Endothelial cell (in vitro differentiated cells): ENCODE measurements around the gene CTSO. TPM values are rescaled to one million over a fixed set of nuclear protein-coding genes. Genes with fewer than 3 reads are reported as not detected.

Source experiments
- DNase-seq: peaks from one replicate; pipeline ENCODE4 v3.0.0; 2021; ENCODE audit warnings: low spot score
- H3K27ac Mint-ChIP-seq: one replicate; pipeline ENCODE4 v1.8.0; 2021; ENCODE audit warnings: mixed read lengths, inconsistent platforms; ENCODE audit not compliant: unreplicated experiment
- H3K27me3 Mint-ChIP-seq: one replicate; pipeline ENCODE4 v1.8.0; 2021; ENCODE audit warnings: mild to moderate bottlenecking, moderate library complexity, mixed read lengths, inconsistent platforms; ENCODE audit not compliant: unreplicated experiment
- H3K36me3 Mint-ChIP-seq: one replicate; pipeline ENCODE4 v1.8.0; 2021; ENCODE audit warnings: mild to moderate bottlenecking, low read depth, mixed read lengths, inconsistent platforms; ENCODE audit not compliant: unreplicated experiment
- H3K4me1 Mint-ChIP-seq: one replicate; pipeline ENCODE4 v1.8.0; 2021; ENCODE audit warnings: mild to moderate bottlenecking, mixed read lengths, inconsistent platforms; ENCODE audit not compliant: unreplicated experiment
- H3K4me3 Mint-ChIP-seq: one replicate; pipeline ENCODE4 v1.8.0; 2021; ENCODE audit warnings: mild to moderate bottlenecking, mixed read lengths, inconsistent platforms; ENCODE audit not compliant: unreplicated experiment
- H3K9me3 Mint-ChIP-seq: one replicate; pipeline ENCODE4 v1.8.0; 2021; ENCODE audit warnings: mixed read lengths, inconsistent platforms; ENCODE audit not compliant: unreplicated experiment
- long read RNA-seq: library from polyadenylated mRNA; unstranded; transcript quantifications from one replicate; pipeline ENCODE4 v2.0.0, GENCODE V29; 2020; ENCODE audit not compliant: unreplicated experiment
- total RNA-seq: library from RNA; stranded (reverse); fragmentation: NEBNext Ultra II Directional; extraction: Animal tissue kit (Norgen Biotek cat#: 25700); gene quantifications from one replicate; pipeline ENCODE4 v1.2.1, GENCODE V29; 2021; ENCODE audit not compliant: unreplicated experiment
- TF ChIP-seq, protein P1 (sequence below): fragments of 200-600 bp; sonication (generic); IDR thresholded peaks from one replicate; pipeline ENCODE4 v1.5.0; 2021; ENCODE audit warnings: antibody characterized with exemption; ENCODE audit not compliant: unreplicated experiment

The CTSO gene
- total RNA-seq = 3.5 TPM
- long read RNA-seq, partial matches to known transcripts = 1 of 3 reads
- long read RNA-seq, other reads (novel, unspliced or antisense) = 0 of 3 reads

- Mint-ChIP-seq H3K4me1 (peaks cover 6% of the 10 kb centered on the region), H3K27me3 (peaks cover 4% of the 10 kb centered on the region), H3K9me3 (no peaks in the 10 kb centered on the region), H3K27ac (peak within 1 kb of the TSS; percentile 90), H3K36me3 (no peaks in the 10 kb centered on the region), H3K4me3 (peak within 1 kb of the TSS; percentile 94)
- peak; percentile 60 for DNase-seq
- TF ChIP-seq, protein P1, sequence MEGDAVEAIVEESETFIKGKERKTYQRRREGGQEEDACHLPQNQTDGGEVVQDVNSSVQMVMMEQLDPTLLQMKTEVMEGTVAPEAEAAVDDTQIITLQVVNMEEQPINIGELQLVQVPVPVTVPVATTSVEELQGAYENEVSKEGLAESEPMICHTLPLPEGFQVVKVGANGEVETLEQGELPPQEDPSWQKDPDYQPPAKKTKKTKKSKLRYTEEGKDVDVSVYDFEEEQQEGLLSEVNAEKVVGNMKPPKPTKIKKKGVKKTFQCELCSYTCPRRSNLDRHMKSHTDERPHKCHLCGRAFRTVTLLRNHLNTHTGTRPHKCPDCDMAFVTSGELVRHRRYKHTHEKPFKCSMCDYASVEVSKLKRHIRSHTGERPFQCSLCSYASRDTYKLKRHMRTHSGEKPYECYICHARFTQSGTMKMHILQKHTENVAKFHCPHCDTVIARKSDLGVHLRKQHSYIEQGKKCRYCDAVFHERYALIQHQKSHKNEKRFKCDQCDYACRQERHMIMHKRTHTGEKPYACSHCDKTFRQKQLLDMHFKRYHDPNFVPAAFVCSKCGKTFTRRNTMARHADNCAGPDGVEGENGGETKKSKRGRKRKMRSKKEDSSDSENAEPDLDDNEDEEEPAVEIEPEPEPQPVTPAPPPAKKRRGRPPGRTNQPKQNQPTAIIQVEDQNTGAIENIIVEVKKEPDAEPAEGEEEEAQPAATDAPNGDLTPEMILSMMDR = peak; percentile 68
Measured at GRCh38 chr4:155953151-155954117, at the start of gene CTSO. TSS of gene CTSO (minus strand) at chr4:155953866. CDS start at chr4:155953847, 19 bp downstream.

GRCh38 chr4:156000491-156000890, 46.8 kb upstream of the CTSO start:
- DNase-seq = no peak
- no peak overlapping the region for H3K4me3 Mint-ChIP-seq
- H3K4me1 Mint-ChIP-seq = peaks cover 5% of the 10 kb centered on the region
- TF ChIP-seq, protein P1 = no peak
- H3K36me3 Mint-ChIP-seq = no peaks in the 10 kb centered on the region
- no peak overlapping the region for H3K27ac Mint-ChIP-seq
- no peaks in the 10 kb centered on the region for H3K9me3 Mint-ChIP-seq
- H3K27me3 Mint-ChIP-seq = no peaks in the 10 kb centered on the region

- H3K4me3 Mint-ChIP-seq = no peak overlapping the region
- no peaks in the 10 kb centered on the region for H3K9me3 Mint-ChIP-seq
- peaks cover 5% of the 10 kb centered on the region for H3K4me1 Mint-ChIP-seq
- H3K36me3 Mint-ChIP-seq = no peaks in the 10 kb centered on the region
- TF ChIP-seq, protein P1 = peak; percentile 36
- no peak overlapping the region for H3K27ac Mint-ChIP-seq
- DNase-seq = peak; percentile 79
- no peaks in the 10 kb centered on the region for H3K27me3 Mint-ChIP-seq
Measured at GRCh38 chr4:155999725-156000124, 46.1 kb upstream of the CTSO start.

- no peak for DNase-seq
- no peaks in the 10 kb centered on the region for H3K27me3 Mint-ChIP-seq
- TF ChIP-seq, protein P1 = no peak
- no peaks in the 10 kb centered on the region for H3K36me3 Mint-ChIP-seq
- H3K4me3 Mint-ChIP-seq = no peak overlapping the region
- no peak overlapping the region for H3K27ac Mint-ChIP-seq
- H3K4me1 Mint-ChIP-seq = peaks cover 5% of the 10 kb centered on the region
- H3K9me3 Mint-ChIP-seq = no peaks in the 10 kb centered on the region
Measured at GRCh38 chr4:155995069-155995468, 41.4 kb upstream of the CTSO start.
